ENCODE measurements around the gene ZNF787.

Gene ZNF787

DNA sequence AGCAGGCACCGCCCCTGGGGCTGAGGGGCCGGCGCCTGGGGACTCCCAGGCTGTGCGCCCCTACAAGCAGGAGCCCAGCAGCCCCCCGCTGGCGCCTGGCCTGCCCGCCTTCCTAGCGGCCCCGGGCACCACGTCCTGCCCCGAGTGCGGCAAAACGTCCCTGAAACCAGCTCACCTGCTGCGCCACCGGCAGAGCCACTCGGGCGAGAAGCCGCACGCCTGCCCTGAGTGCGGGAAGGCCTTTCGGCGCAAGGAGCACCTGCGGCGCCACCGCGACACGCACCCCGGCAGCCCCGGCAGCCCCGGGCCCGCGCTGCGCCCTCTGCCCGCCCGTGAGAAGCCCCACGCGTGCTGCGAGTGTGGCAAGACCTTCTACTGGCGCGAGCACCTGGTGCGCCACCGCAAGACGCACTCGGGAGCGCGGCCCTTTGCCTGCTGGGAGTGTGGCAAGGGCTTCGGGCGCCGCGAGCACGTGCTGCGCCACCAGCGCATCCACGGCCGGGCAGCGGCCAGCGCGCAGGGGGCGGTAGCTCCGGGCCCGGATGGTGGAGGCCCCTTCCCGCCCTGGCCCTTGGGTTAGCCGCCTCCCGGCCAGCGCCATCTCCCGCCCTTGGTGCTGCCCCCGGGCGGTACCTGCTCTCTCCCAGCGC lies 38.7 kb upstream of the ZNF787 start:
- H3K4me3 ChIP-seq (ENCODE audit: low read depth, low read length) = no peak overlapping the region
- TF ChIP-seq, protein P1, sequence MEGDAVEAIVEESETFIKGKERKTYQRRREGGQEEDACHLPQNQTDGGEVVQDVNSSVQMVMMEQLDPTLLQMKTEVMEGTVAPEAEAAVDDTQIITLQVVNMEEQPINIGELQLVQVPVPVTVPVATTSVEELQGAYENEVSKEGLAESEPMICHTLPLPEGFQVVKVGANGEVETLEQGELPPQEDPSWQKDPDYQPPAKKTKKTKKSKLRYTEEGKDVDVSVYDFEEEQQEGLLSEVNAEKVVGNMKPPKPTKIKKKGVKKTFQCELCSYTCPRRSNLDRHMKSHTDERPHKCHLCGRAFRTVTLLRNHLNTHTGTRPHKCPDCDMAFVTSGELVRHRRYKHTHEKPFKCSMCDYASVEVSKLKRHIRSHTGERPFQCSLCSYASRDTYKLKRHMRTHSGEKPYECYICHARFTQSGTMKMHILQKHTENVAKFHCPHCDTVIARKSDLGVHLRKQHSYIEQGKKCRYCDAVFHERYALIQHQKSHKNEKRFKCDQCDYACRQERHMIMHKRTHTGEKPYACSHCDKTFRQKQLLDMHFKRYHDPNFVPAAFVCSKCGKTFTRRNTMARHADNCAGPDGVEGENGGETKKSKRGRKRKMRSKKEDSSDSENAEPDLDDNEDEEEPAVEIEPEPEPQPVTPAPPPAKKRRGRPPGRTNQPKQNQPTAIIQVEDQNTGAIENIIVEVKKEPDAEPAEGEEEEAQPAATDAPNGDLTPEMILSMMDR (conservative IDR thresholded peaks at IDR 0.05; ENCODE audit: low read depth, low read length) = no peak

DNA sequence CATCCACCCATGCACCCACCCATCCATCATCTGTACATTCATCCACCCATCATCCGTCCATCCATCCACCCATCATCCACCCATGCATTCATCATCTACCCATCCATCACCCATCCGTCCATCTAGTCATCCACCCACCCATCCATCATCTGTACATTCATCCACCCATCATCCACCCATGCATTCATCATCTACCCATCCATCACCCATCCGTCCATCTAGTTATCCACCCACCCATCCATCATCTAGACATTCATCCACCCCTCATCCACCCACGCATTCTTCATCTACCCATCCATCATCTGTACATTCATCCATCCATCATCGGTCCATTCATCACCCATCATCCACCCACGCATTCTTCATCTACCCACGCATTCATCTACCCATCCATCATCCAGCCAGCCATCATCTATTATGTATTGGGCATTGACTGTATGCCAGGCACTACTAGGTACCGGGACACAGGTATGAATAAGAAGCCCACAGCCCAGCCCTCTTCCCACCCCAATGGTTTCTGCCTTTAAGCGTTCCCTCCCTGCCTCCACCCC lies 38.0 kb upstream of the ZNF787 start:
- no peak overlapping the region for H3K4me3 ChIP-seq (ENCODE audit: low read depth, low read length)
- no peak for DNase-seq (ENCODE audit: low read depth)
- TF ChIP-seq, protein P1 (conservative IDR thresholded peaks at IDR 0.05; ENCODE audit: low read depth, low read length) = no peak

More for the DNA sequence above, 38.7 kb upstream of the ZNF787 start:
- DNase-seq (ENCODE audit: low read depth) = no peak

DNA sequence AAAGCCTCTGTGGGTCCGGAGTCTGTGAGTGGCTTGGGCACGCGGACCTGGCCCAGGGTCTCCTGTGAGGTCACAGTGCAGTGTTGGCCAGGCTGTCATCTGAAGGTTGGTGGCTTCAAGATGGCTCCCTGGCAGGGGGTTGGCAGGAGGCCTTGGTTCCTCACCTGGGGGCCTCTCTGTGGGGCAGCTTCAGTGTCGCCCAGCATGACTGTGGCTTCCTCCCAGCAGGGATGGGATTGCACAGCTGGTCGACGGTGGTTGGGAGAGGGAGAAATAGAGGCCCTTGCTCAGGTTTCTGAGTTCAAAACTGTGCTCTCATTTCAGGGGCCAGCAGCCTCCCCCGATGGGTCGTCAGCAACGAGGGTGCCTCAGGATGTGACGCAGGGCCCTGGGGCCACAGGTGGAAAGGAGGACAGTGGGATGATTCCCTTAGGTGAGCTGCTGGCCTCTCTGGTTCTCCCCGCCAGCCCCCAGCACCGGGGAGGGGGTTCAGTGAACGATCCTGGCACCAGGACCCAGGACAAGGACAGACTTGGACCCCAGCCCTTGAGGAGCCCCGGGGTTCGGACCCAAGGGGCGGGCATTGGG lies 37.2 kb upstream of the ZNF787 start:
- DNase-seq (ENCODE audit: low read depth) = no peak
- TF ChIP-seq, protein P1 (conservative IDR thresholded peaks at IDR 0.05; ENCODE audit: low read depth, low read length) = no peak
- H3K4me3 ChIP-seq (ENCODE audit: low read depth, low read length) = no peak overlapping the region

DNA sequence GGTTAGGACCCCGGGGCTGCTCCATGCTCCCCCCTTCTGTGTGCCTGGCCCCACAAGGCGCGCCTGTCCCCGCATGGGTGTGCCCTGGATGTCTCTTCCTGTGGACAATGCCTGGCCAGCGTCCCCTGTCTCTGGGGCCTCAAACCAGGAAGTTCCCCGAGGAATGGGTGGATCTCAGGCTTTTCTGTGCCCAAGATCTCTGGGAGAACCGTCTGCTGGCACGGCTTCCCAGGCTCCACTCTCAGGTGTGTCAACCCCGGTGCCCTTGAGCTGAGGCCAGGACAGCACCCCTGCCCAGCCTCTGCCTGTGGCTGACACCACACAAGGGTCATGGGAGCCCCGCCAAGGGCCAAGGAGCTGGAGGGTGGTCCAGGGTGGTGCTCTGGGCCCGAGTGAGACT lies 35.7 kb upstream of the ZNF787 start:
- TF ChIP-seq, protein P1 (conservative IDR thresholded peaks at IDR 0.05; ENCODE audit: low read depth, low read length) = no peak
- DNase-seq (ENCODE audit: low read depth) = no peak
- H3K4me3 ChIP-seq (ENCODE audit: low read depth, low read length) = no peak overlapping the region

DNA sequence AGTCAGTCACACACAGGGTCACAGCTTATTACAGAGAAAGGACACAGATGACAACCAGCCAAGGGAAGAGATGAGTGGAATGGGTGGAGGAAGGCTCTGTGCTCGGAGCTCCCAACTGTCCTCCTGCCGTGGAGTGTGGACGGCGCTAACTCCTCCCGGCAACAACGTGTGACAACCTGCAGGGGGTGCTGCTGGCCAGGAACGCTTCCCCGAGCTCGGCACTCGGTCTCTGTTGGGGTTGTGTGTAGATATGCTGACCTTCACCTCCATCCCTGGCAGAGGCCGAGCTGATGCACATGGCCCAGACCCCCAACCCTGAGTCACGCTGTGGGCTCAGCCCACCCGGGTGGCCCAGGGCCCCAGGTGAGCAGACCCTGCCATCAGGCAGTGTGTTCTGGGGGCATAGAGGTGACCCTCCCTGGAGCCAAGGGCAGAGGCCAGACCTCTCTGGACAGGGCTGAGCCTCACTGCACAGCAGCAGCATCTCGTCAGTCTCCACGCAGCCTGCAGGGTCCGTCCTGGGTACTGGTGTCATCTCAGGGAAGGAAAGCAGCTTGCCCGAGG lies 34.1 kb upstream of the ZNF787 start:
- peak; percentile 21 for DNase-seq (ENCODE audit: low read depth)
- no peak overlapping the region for H3K4me3 ChIP-seq (ENCODE audit: low read depth, low read length)
- TF ChIP-seq, protein P1 (conservative IDR thresholded peaks at IDR 0.05; ENCODE audit: low read depth, low read length) = peak; percentile 62

DNA sequence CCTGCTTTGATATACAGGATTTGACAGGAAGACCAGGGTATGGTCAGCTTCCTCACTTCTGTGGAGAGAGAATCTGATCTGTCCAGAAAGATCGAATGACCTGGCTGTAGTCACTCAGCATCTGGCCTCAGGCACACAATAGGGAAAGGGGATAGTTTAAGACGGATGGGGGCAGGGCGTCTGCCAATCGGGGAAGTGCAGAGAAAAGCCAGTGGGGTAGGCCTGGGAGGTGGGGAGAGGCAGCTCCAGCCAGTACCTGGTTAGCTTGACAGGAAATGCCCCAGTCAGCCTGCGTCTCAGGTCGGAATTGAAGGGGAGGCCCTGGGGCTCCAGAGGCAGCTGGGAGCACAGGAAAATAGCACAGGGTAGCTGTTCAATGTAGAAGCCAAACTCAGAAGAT lies 32.4 kb upstream of the ZNF787 start:
- DNase-seq (ENCODE audit: low read depth) = peak; percentile 46
- no peak overlapping the region for H3K4me3 ChIP-seq (ENCODE audit: low read depth, low read length)
- TF ChIP-seq, protein P1 (conservative IDR thresholded peaks at IDR 0.05; ENCODE audit: low read depth, low read length) = no peak

Measured in choroid plexus epithelial cell (primary cell).